Stimulated activated CD4-positive, alpha-beta T cell treated with anti-CD3 and anti-CD28 coated beads, Interleukin-1b, Interleukin-23, amount 100 ng/mL, for 4 hours (primary cell): ENCODE results near the gene HAUS7.

Experiments used
- DNase-seq, 2 donors: peaks; one replicate each; pipeline ENCODE4 v3.0.0-alpha.2; 2020; ENCODE audit warnings: low read depth in 2 of 2

HAUS7 gene

GRCh38 chrX:153477364-153477857 lies 7.0 kb upstream of the HAUS7 start:
- DNase-seq = no peak

GRCh38 chrX:153476666-153477363 lies 6.4 kb upstream of the HAUS7 start:
- no peak for DNase-seq

- DNase-seq = no peak
Observed at GRCh38 chrX:153475751-153476281, 5.4 kb upstream of the HAUS7 start.

- no peak for DNase-seq
Observed at GRCh38 chrX:153475271-153475670, 4.9 kb upstream of the HAUS7 start.

- peak; percentile 37 to 42 for DNase-seq
Observed at GRCh38 chrX:153474718-153475117, 4.3 kb upstream of the HAUS7 start.

- DNase-seq = peak in 1 of 2 donors; percentile 3
Observed at GRCh38 chrX:153474266-153474665, 3.9 kb upstream of the HAUS7 start.

GRCh38 chrX:153473126-153473525 lies 2.8 kb upstream of the HAUS7 start:
- DNase-seq = no peak

- DNase-seq = no peak
Observed at GRCh38 chrX:153471663-153472280, 1.4 kb upstream of the HAUS7 start.

- DNase-seq = peak in 1 of 2 donors; percentile 19
Observed at GRCh38 chrX:153469811-153470410, 465 bp downstream of the HAUS7 start.

- no peak for DNase-seq
Observed at GRCh38 chrX:153468008-153468580, 2.3 kb downstream of the HAUS7 start.

- no peak for DNase-seq
Observed at GRCh38 chrX:153465691-153466380, 4.5 kb downstream of the HAUS7 start.

GRCh38 chrX:153464116-153464515 lies 6.3 kb downstream of the HAUS7 start:
- no peak for DNase-seq

GRCh38 chrX:153463556-153463955 lies 6.8 kb downstream of the HAUS7 start:
- no peak for DNase-seq

GRCh38 chrX:153463031-153463430 lies 7.3 kb downstream of the HAUS7 start:
- DNase-seq = no peak

- DNase-seq = no peak
Observed at GRCh38 chrX:153462291-153462690, 8.1 kb downstream of the HAUS7 start.

GRCh38 chrX:153460826-153461225 lies 9.6 kb downstream of the HAUS7 start:
- peak; percentile 34 to 42 for DNase-seq

GRCh38 chrX:153459986-153460385 lies 10.4 kb downstream of the HAUS7 start:
- DNase-seq = no peak

GRCh38 chrX:153458476-153458875 lies 11.9 kb downstream of the HAUS7 start:
- no peak for DNase-seq

- DNase-seq = no peak
Observed at GRCh38 chrX:153457827-153458466, 12.4 kb downstream of the HAUS7 start.

GRCh38 chrX:153457136-153457825 lies 13.1 kb downstream of the HAUS7 start:
- no peak for DNase-seq

GRCh38 chrX:153456704-153457103 lies 13.7 kb downstream of the HAUS7 start:
- no peak for DNase-seq
